Stomach (tissue), 9 donors: Measurements from ENCODE around the gene CCDC59. TPM values are rescaled to one million over a fixed set of nuclear protein-coding genes. Genes with fewer than 3 reads are reported as not detected.
"Not testable (repeated sequence)": the region's sequence is repeated elsewhere in the genome, so short reads cannot be mapped to it uniquely, and the experiment has no call there.

Source experiments
- DNase-seq, 2 donors: peaks; one replicate each; pipeline versions ENCODE4 v3.0.0 to v3.0.0-alpha.2; 2013 to 2019
- H3K27ac ChIP-seq, 5 donors: fragments of 200-600 bp in 4 of 5; sonication (generic) in 4 of 5; one replicate each; pipeline ENCODE4 v1.5.1; 2013 to 2019; ENCODE audit warnings: mild to moderate bottlenecking in 1 of 5, moderate library complexity in 1 of 5
- H3K27me3 ChIP-seq, 3 donors: fragments of 200-600 bp; sonication (generic); one replicate each; pipeline ENCODE4 v1.5.1; 2017 to 2019; ENCODE audit warnings: mixed run types in 1 of 3
- H3K36me3 ChIP-seq, 4 donors: fragments of 200-600 bp; sonication (generic); 1 replicate in 3 of 4; 2 replicates in 1 of 4; pipeline ENCODE4 v1.5.1; 2016 to 2019
- H3K4me1 ChIP-seq, 4 donors: fragments of 200-600 bp; sonication (generic); one replicate each; pipeline ENCODE4 v1.5.1; 2016 to 2019
- H3K4me3 ChIP-seq, 4 donors: fragments of 200-600 bp; sonication (generic) in 3 of 4; one replicate each; pipeline ENCODE4 v1.5.1; 2016 to 2019; ENCODE audit warnings: mild to moderate bottlenecking in 1 of 4
- H3K9me3 ChIP-seq, 4 donors: fragments of 200-600 bp; sonication (generic); one replicate each; pipeline ENCODE4 v1.5.1; 2016 to 2019
- CTCF ChIP-seq, 7 experiments: fragments of 450-650 bp in 4 of 7; fragments of 200-600 bp in 3 of 7; sonication (generic) in 3 of 7; IDR thresholded peaks; one replicate each; pipeline ENCODE4 v1.5.1; 2016 to 2019; ENCODE audit warnings: antibody characterized with exemption in 7 of 7, control low read depth in 2 of 7, mild to moderate bottlenecking in 1 of 7
- EP300 ChIP-seq: sonication (generic); formaldehyde crosslinking; IDR thresholded peaks from one replicate; pipeline ENCODE4 v1.6.1; 2017; ENCODE audit warnings: antibody characterized with exemption
- POLR2A ChIP-seq, 4 donors: fragments of 450-650 bp; IDR thresholded peaks; one replicate each; pipeline ENCODE4 v1.6.1; 2016; ENCODE audit warnings: antibody characterized with exemption in 4 of 4, control low read depth in 2 of 4, mild to moderate bottlenecking in 1 of 4, moderate library complexity in 1 of 4
- POLR2AphosphoS5 ChIP-seq, 3 donors: sonication (generic); formaldehyde crosslinking; IDR thresholded peaks; one replicate each; pipeline ENCODE4 v1.6.1; 2016; ENCODE audit warnings: antibody characterized with exemption in 3 of 3
- WGBS, 5 donors: extraction: QIAGEN DNeasy Blood & Tissue Kit in 3 of 5; methylation state at CpG; one replicate each; pipeline versions ENCODE4 v1.1.5 to v1.1.7; 2013 to 2018; 5-methylcytosine and 5-hydroxymethylcytosine counted together
- intact Hi-C: fragments of 100-400 bp; cut with DNase I; formaldehyde crosslinking; loops from one replicate; pipeline ENCODE4 v1.15.1; 2023; ENCODE audit warnings: low total_unique reads
- polyA plus RNA-seq, 3 donors: library from polyadenylated mRNA; stranded (reverse); fragments of 200-250 nt; gene quantifications; one replicate each; pipeline ENCODE4 v1.2.3, GENCODE V29; 2013
- total RNA-seq, 5 donors: library from RNA; depleted of rRNA; stranded (reverse); fragments of >200 nt; gene quantifications; one replicate each; pipeline versions ENCODE4 v1.1.0 to v1.2.3, GENCODE V29; 2014 to 2016
- donor health status: healthy with polysubstance abuse.
- donor health status: Bipolar disorder and iron deficiency.
- donor health status: healthy.

The CCDC59 gene
- total and polyA plus RNA-seq, 8 donors, result 19.4 to 75.3 (median 47.9) TPM

GRCh38 chr12:82375201-82375600 lies 17.0 kb upstream of the CCDC59 start:
- TF ChIP-seq CTCF (IDR thresholded peaks at IDR 0.05) (no peak), POLR2A (IDR thresholded peaks at IDR 0.05) (no peak), EP300 (no peak)
- intact Hi-C loops, result no loop called here
- Histone ChIP-seq H3K27me3 (no peaks in the 10 kb centered on the region), H3K4me3 (no peak overlapping the region), H3K36me3 (peaks cover 5 to 31% (median 26%) of the 10 kb centered on the region in 4 donors), H3K27ac (no peak overlapping the region), H3K4me1 (no peaks in the 10 kb centered on the region), H3K9me3 (peaks cover 0 to 17% (median 8%) of the 10 kb centered on the region in 4 donors)
- no peak for DNase-seq
- WGBS, 5 donors, result 87 to 98% (median 94%) methylated on average over 2 of the region's 2 CpGs

DNA sequence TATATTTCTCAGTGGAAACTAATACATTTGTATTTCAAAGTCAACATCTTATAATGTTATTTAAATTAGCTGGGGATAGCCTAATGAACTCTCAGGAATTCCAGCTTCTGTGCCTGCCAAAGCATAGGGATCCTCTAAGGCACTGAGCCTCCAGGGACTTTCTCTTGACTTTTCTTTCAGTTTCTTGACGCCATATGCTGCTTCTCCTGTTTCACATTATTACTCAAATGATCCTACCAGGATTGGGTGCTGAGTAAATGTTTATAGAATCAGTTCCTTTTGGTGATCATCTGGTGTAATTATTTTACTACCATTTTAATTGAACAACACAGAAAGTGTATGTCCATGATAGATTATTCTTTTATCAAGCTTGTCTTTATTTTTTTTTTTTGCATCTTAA lies 8.0 kb upstream of the CCDC59 start:
- Histone ChIP-seq H3K27me3 (no peaks in the 10 kb centered on the region), H3K36me3 (peaks cover 0 to 10% (median 8%) of the 10 kb centered on the region in 4 donors), H3K4me3 (no peak overlapping the region), H3K4me1 (peaks cover 0 to 17% (median 5%) of the 10 kb centered on the region in 4 donors), H3K9me3 (no peaks in the 10 kb centered on the region), H3K27ac (no peak overlapping the region)
- DNase-seq, result no peak
- intact Hi-C loops, result no loop called here
- TF ChIP-seq CTCF (IDR thresholded peaks at IDR 0.05), result no peak
- TF ChIP-seq POLR2AphosphoS5 (IDR thresholded peaks at IDR 0.05), result no peak
- no peak for TF ChIP-seq EP300
- WGBS, 5 donors, result 55 to 91% (median 74%) methylated on average over 1 of the region's 1 CpG

DNA sequence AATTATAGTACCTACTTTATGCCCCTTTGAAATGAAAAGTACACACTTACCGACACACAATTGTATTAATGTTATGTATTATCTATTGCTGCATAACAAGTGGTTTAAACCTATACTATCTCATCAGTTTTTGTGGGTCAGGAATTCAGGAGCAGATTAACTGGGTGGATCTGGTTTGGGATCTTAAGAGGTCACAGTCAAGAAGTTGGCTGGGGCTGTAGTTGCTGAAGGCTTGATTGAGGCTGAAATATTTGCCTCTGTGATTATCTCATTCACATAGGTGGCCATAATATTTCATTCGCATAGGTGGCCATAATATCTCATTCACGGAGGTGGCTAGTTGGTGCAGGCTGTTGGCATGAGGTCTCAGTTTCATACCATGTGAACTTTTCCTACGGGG lies 5.8 kb upstream of the CCDC59 start:
- 85 to 90% (median 86%) methylated on average over 4 of the region's 4 CpGs for WGBS, 5 donors
- no peak for DNase-seq
- Histone ChIP-seq H3K4me1 (peaks cover 12 to 37% (median 23%) of the 10 kb centered on the region in 4 donors), H3K9me3 (no peaks in the 10 kb centered on the region), H3K27ac (no peak overlapping the region), H3K4me3 (no peak overlapping the region), H3K36me3 (no peaks in the 10 kb centered on the region), H3K27me3 (no peaks in the 10 kb centered on the region)
- no peak for TF ChIP-seq POLR2A (IDR thresholded peaks at IDR 0.05)
- TF ChIP-seq POLR2AphosphoS5 (IDR thresholded peaks at IDR 0.05), result no peak
- no peak for TF ChIP-seq CTCF (IDR thresholded peaks at IDR 0.05)
- no peak for TF ChIP-seq EP300
- intact Hi-C loops, result no loop called here

DNA sequence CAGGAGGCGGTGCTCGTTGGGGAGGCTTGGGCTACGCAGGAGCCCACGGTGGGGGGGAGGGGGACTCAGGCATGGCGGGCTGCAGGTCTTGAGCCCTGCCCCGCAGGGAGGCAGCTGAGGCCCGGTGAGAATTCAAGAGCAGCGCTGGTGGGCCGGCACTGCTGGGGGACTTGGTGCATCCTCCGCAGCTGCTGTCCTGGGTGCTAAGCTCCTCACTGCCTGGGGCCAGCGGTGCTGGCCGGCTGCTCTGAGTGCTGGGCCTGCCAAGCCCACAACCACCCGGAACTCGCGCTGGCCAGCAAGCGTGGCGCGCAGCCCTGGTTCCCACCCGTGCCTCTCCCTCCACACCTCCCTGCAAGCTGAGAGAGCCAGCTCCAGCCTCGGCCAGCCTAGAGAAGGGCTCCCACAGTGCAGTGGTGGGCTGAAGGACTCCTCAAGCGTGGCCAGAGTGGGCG lies 3.3 kb upstream of the CCDC59 start:
- no peak overlapping the region for H3K27ac ChIP-seq
- peaks cover 22 to 50% (median 38%) of the 10 kb centered on the region in 4 donors for H3K4me1 ChIP-seq
- WGBS, 5 donors, result 85 to 100% (median 89%) methylated on average over 7 to 22 of the region's 22 CpGs
- no peak overlapping the region for H3K4me3 ChIP-seq
- intact Hi-C loops, result no loop called here
- peaks cover 0 to 4% (median 2%) of the 10 kb centered on the region in 4 donors for H3K36me3 ChIP-seq
- TF ChIP-seq POLR2A (IDR thresholded peaks at IDR 0.05), result no peak
- TF ChIP-seq EP300, result no peak
- TF ChIP-seq CTCF (IDR thresholded peaks at IDR 0.05), result no peak
- H3K27me3 ChIP-seq, result no peaks in the 10 kb centered on the region
- no peaks in the 10 kb centered on the region for H3K9me3 ChIP-seq
- no peak for DNase-seq

- H3K27ac ChIP-seq, H3K27me3 ChIP-seq, H3K4me3 ChIP-seq, H3K9me3 ChIP-seq, DNase-seq, intact Hi-C loops: not testable (repeated sequence)
- Histone ChIP-seq H3K36me3 (peaks cover 0 to 10% (median 7%) of the 10 kb centered on the region in 4 donors), H3K4me1 (peaks cover 29 to 57% (median 43%) of the 10 kb centered on the region in 4 donors)
- WGBS, 5 donors, result 99% methylated on average over 11 of the region's 11 CpGs
These were observed 2.6 kb upstream of the CCDC59 start for GRCh38 chr12:82360834-82361233.
